ENCODE data around the gene KRTAP4-2.

- no peak for TF ChIP-seq POLR2AphosphoS5 (IDR thresholded peaks at IDR 0.05; ENCODE audit: insufficient read depth in 1 of 2, low read depth in 1 of 2)
- TF ChIP-seq POLR2A (IDR thresholded peaks at IDR 0.05), result no peak
- no peak for TF ChIP-seq CTCF (IDR thresholded peaks at IDR 0.05)
Observed at GRCh38 chr17:41226051-41226450, 48.0 kb upstream of the KRTAP4-2 start.
